A549 (cell line): ENCODE data around the gene MAPRE2. TPM values are rescaled to one million over a fixed set of nuclear protein-coding genes. Genes with fewer than 3 reads are reported as not detected.
A peak's percentile ranks its signal among the peaks of the same experiment; 100 is the strongest.

Experiments
- ATAC-seq, 2 experiments: fragments of 200-7000 bp in 1 of 2; fragments of >200 bp in 1 of 2; cut with Nextera tagmentation in 1 of 2; cut with Tn5 transposase in 1 of 2; 3 replicates each; pipeline versions ENCODE4 v1.8.0 to v1.9.1; 2018 to 2020; ENCODE audit warnings: mild to moderate bottlenecking in 1 of 2, moderate library complexity in 1 of 2
- CTCF ChIA-PET: fragments of 300-600 bp; sonication (Branson Sonifier 250); formaldehyde crosslinking; extraction: SDS; loops from one replicate; lab custom pipeline; 2021; ENCODE audit warnings: antibody characterized with exemption, inconsistent platforms; lab: Yijun Ruan, JAX
- POLR2A ChIA-PET: fragments of 350-600 bp; formaldehyde crosslinking; extraction: SDS; loops from one replicate; lab custom pipeline; 2021; ENCODE audit warnings: antibody characterized with exemption, inconsistent platforms; lab: Yijun Ruan, JAX
- DNase-seq, 2 experiments: peaks; one replicate each; pipeline versions ENCODE4 v3.0.0 to v3.0.0-alpha.2; 2011 to 2016; ENCODE audit warnings: low read depth in 1 of 2, low spot score in 1 of 2
- FAIRE-seq: peaks from 2 replicates; lab custom pipeline; 2011; peaks lifted over from hg19 to GRCh38; lab: Jason Lieb, UNC
- H3K27ac ChIP-seq, 2 experiments: fragments of >200 bp; sonication (Bioruptor Twin); formaldehyde crosslinking; 3 replicates each; pipeline ENCODE4 v1.5.1; 2016 to 2017
- H3K4me1 ChIP-seq: fragments of >200 bp; sonication (Bioruptor Twin); formaldehyde crosslinking; 3 replicates; pipeline ENCODE4 v1.6.1; 2016
- H3K4me2 ChIP-seq: fragments of >200 bp; sonication (Bioruptor Twin); formaldehyde crosslinking; 3 replicates; pipeline ENCODE4 v1.6.1; 2016
- H3K4me3 ChIP-seq: fragments of >200 bp; sonication (Bioruptor Twin); formaldehyde crosslinking; 3 replicates; pipeline ENCODE4 v1.5.1; 2016
- H3K9me3 ChIP-seq: fragments of >200 bp; sonication (Bioruptor Twin); formaldehyde crosslinking; 3 replicates; pipeline ENCODE4 v1.6.1; 2016
- CBX2 ChIP-seq: fragments of 200-600 bp; sonication (generic); IDR thresholded peaks from 2 replicates; pipeline ENCODE4 v1.6.1; 2016; ENCODE audit warnings: low read depth, mild to moderate bottlenecking, borderline replicate concordance
- CEBPB ChIP-seq, 2 experiments: fragments of >200 bp in 1 of 2; sonication (Bioruptor Twin) in 1 of 2; formaldehyde crosslinking in 1 of 2; IDR thresholded peaks; 2 replicates each; pipeline ENCODE4 v1.6.1; 2012 to 2016
- CHD2 ChIP-seq: fragments of 150-350 bp; IDR thresholded peaks from 2 replicates; pipeline ENCODE4 v1.6.1; 2014; ENCODE audit warnings: low read length; ENCODE audit not compliant: partially characterized antibody
- CHD4 ChIP-seq: fragments of 200-600 bp; sonication (generic); IDR thresholded peaks from 2 replicates; pipeline ENCODE4 v1.6.1; 2016; ENCODE audit warnings: antibody characterized with exemption, mild to moderate bottlenecking, borderline replicate concordance
- EHF ChIP-seq: fragments of 250-450 bp; sonication (Bioruptor Pico); IDR thresholded peaks from 2 replicates; pipeline ENCODE4 v1.5.0; 2020; ENCODE audit warnings: mild to moderate bottlenecking
- EHMT2 ChIP-seq: fragments of 200-600 bp; sonication (generic); IDR thresholded peaks from 2 replicates; pipeline ENCODE4 v1.6.1; 2016; ENCODE audit warnings: antibody characterized with exemption, low read depth, mild to moderate bottlenecking, moderate library complexity
- FOSB ChIP-seq: fragments of 250-450 bp; sonication (Bioruptor Pico); IDR thresholded peaks from 2 replicates; pipeline ENCODE4 v1.5.0; 2020; ENCODE audit warnings: mild to moderate bottlenecking, moderate library complexity
- FOSL2 ChIP-seq, 2 experiments: fragments of 450-650 bp in 1 of 2; fragments of >200 bp in 1 of 2; sonication (Bioruptor Twin) in 1 of 2; formaldehyde crosslinking; IDR thresholded peaks; 2 replicates each; pipeline versions ENCODE4 v1.5.0 to v1.6.1; 2016 to 2020; ENCODE audit warnings: mild to moderate bottlenecking in 1 of 2, moderate library complexity in 1 of 2
- GATA3 ChIP-seq: IDR thresholded peaks from 2 replicates; pipeline ENCODE4 v1.6.1; 2012; ENCODE audit warnings: borderline replicate concordance
- HDAC2 ChIP-seq: fragments of 200-600 bp; sonication (generic); IDR thresholded peaks from 2 replicates; pipeline ENCODE4 v1.6.1; 2016
- HEYL ChIP-seq: fragments of 250-450 bp; sonication (Bioruptor Pico); IDR thresholded peaks from 2 replicates; pipeline ENCODE4 v1.8.0; 2021; ENCODE audit warnings: mild to moderate bottlenecking, moderate library complexity
- HOXB5 ChIP-seq: fragments of 250-450 bp; sonication (Bioruptor Pico); IDR thresholded peaks from 2 replicates; pipeline ENCODE4 v1.5.0; 2020; ENCODE audit warnings: mild to moderate bottlenecking, moderate library complexity
- JUNB ChIP-seq: fragments of >200 bp; sonication (Bioruptor Twin); formaldehyde crosslinking; IDR thresholded peaks from 2 replicates; pipeline ENCODE4 v1.6.1; 2016
- KDM5A ChIP-seq: fragments of 200-600 bp; sonication (generic); IDR thresholded peaks from 2 replicates; pipeline ENCODE4 v1.6.1; 2016; ENCODE audit warnings: antibody characterized with exemption, mild to moderate bottlenecking
- MAFK ChIP-seq: fragments of 450-650 bp; IDR thresholded peaks from 2 replicates; pipeline ENCODE4 v1.6.1; 2014; ENCODE audit not compliant: partially characterized antibody
- PHF8 ChIP-seq: fragments of 200-600 bp; sonication (generic); IDR thresholded peaks from 2 replicates; pipeline ENCODE4 v1.6.1; 2016; ENCODE audit warnings: low read depth, mild to moderate bottlenecking, antibody characterized with exemption, moderate library complexity, borderline replicate concordance
- POLR2A ChIP-seq: IDR thresholded peaks from 2 replicates; pipeline ENCODE4 v1.6.1; 2012; ENCODE audit warnings: mild to moderate bottlenecking, low read length
- RAD21 ChIP-seq, 2 experiments: fragments of >200 bp in 1 of 2; sonication (Bioruptor Twin) in 1 of 2; formaldehyde crosslinking in 1 of 2; IDR thresholded peaks in 1 of 2; conservative IDR thresholded peaks in 1 of 2; 2 replicates in 1 of 2; 3 replicates in 1 of 2; pipeline ENCODE4 v1.6.1; 2012 to 2018; ENCODE audit warnings: inconsistent platforms in 1 of 2
- RARB ChIP-seq: fragments of 250-450 bp; sonication (Bioruptor Pico); IDR thresholded peaks from 2 replicates; pipeline ENCODE4 v1.8.0; 2021; ENCODE audit warnings: mild to moderate bottlenecking, moderate library complexity
- RFX5 ChIP-seq: fragments of 450-650 bp; IDR thresholded peaks from 2 replicates; pipeline ENCODE4 v1.7.1; 2014; ENCODE audit warnings: antibody characterized with exemption, mild to moderate bottlenecking, moderate library complexity
- SREBF2 ChIP-seq: fragments of 450-650 bp; IDR thresholded peaks from 2 replicates; pipeline ENCODE4 v1.6.1; 2014; ENCODE audit warnings: mild to moderate bottlenecking, moderate library complexity
- TFCP2L1 ChIP-seq: fragments of 250-450 bp; sonication (Bioruptor Pico); IDR thresholded peaks from 2 replicates; pipeline ENCODE4 v1.5.0; 2021; ENCODE audit warnings: mild to moderate bottlenecking
- ZFP36 ChIP-seq: fragments of 450-650 bp; IDR thresholded peaks from 2 replicates; pipeline ENCODE4 v1.6.1; 2014; ENCODE audit warnings: borderline replicate concordance; ENCODE audit not compliant: partially characterized antibody
- ZSCAN20 ChIP-seq: fragments of 250-450 bp; sonication (Bioruptor Pico); IDR thresholded peaks from 2 replicates; pipeline ENCODE4 v1.8.0; 2022; ENCODE audit warnings: mild to moderate bottlenecking, moderate library complexity
- WGBS: methylation state at CpG from one replicate; pipeline ENCODE4 v1.1.6; 2017; ENCODE audit errors: missing lambda C conversion rate; 5-methylcytosine and 5-hydroxymethylcytosine counted together
- polyA plus RNA-seq, 4 experiments: library from polyadenylated mRNA; depleted of rRNA in 3 of 4; stranded (reverse); fragments of >200 nt; fragmentation: RNase III in 1 of 4; extraction: RNeasy Plus Mini Kit Qiagen cat#74134 plus additional on column Dnase treatment in 1 of 4; gene quantifications; 2 replicates in 3 of 4; 3 replicates in 1 of 4; pipeline ENCODE4 v1.2.3, GENCODE V29; 2011 to 2017
- TF ChIP-seq, protein P1 (sequence below): fragments of 250-450 bp; sonication (Bioruptor Pico); IDR thresholded peaks from 2 replicates; pipeline ENCODE4 v1.5.0; 2020; ENCODE audit warnings: low read depth, mild to moderate bottlenecking, moderate library complexity
- TF ChIP-seq, protein P2 (sequence below): IDR thresholded peaks from 2 replicates; pipeline ENCODE4 v1.6.1; 2012
- TF ChIP-seq, protein P3 (sequence below): fragments of 250-450 bp; sonication (Bioruptor Pico); IDR thresholded peaks from 2 replicates; pipeline ENCODE4 v1.5.0; 2021; ENCODE audit warnings: mild to moderate bottlenecking, moderate library complexity, borderline replicate concordance

The MAPRE2 gene
- polyA plus RNA-seq, 2 of the 4 experiments (the other 2 are of a cell fraction), result 11.4 to 59.1 TPM

DNA sequence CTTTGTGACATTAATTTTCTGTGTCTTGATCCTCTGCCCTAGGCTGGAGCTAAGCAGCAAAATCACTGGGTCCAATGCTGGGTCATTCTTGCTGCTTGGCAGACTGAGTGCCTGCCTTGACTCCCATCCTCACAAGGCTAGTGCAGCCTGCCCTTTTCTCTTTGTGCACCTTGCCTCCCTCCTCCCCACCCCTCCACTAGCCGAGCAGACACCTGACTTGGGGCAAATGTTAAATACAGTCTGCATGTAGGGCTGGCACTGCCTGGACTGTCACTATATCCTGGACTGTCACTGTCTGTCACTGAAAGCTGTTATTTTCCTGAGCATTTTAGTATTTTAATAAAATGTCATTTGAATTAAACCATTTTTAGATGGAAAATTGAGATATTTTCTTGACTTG is 33.4 kb downstream of the MAPRE2 start:
- CTCF ChIA-PET, result no interaction called here

DNA sequence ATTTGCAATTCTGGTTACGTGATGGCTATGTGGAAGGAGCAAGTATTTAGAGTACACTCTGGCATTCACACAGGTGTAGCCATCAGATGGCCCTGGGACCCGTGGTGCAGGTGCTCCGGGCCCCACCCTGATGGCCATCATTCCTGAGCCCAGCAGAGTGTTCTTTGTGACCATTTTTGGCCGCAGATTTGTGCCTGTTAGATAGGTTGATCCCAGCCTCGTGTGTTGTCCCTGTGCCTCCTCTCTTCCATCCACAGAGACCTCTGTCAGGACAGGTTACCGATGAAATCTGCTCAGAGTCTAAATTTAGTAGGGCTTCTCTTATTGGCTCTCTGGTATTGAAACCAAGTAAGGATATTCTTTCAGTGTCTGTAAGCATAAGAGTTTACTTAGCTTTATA is 33.9 kb downstream of the MAPRE2 start:
- ChIA-PET POLR2A (no interaction called here), CTCF (no interaction called here)
- Histone ChIP-seq H3K4me2 (no peak overlapping the region), H3K4me1 (peaks cover 24% of the 10 kb centered on the region), H3K9me3 (no peaks in the 10 kb centered on the region), H3K27ac (no peak overlapping the region), H3K4me3 (no peak overlapping the region)
- DNase-seq (no peak), ATAC-seq (no peak), FAIRE-seq (no peak)
- WGBS, result 93% methylated on average over 6 of the region's 6 CpGs
- TF ChIP-seq ZFP36 (no peak), CBX2 (no peak), PHF8 (no peak), HDAC2 (no peak), FOSL2 (IDR thresholded peaks at IDR 0.05) (no peak), FOSL2 (CRISPR knock-in tag; IDR thresholded peaks at IDR 0.05) (no peak), HOXB5 (CRISPR knock-in tag) (no peak), KDM5A (no peak), EHF (CRISPR knock-in tag) (no peak), GATA3 (no peak)

More for the DNA sequence above, 33.4 kb downstream of the MAPRE2 start:
- TF ChIP-seq RARB, result no peak
- no peak for TF ChIP-seq KDM5A
- TF ChIP-seq, protein P1, sequence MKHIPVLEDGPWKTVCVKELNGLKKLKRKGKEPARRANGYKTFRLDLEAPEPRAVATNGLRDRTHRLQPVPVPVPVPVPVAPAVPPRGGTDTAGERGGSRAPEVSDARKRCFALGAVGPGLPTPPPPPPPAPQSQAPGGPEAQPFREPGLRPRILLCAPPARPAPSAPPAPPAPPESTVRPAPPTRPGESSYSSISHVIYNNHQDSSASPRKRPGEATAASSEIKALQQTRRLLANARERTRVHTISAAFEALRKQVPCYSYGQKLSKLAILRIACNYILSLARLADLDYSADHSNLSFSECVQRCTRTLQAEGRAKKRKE (CRISPR knock-in tag), result no peak
- no peak for TF ChIP-seq EHMT2
- TF ChIP-seq CEBPB (IDR thresholded peaks at IDR 0.05), result no peak
- no peak for TF ChIP-seq HEYL
- no peak for TF ChIP-seq CHD2
- no peak for TF ChIP-seq EHF (CRISPR knock-in tag)
- TF ChIP-seq JUNB, result no peak
- TF ChIP-seq POLR2A, result no peak
- TF ChIP-seq CHD4, result no peak
- TF ChIP-seq, protein P2, sequence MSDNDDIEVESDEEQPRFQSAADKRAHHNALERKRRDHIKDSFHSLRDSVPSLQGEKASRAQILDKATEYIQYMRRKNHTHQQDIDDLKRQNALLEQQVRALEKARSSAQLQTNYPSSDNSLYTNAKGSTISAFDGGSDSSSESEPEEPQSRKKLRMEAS, result no peak
- no peak for TF ChIP-seq SREBF2
- no peak for TF ChIP-seq FOSB (CRISPR knock-in tag)
- no peak for TF ChIP-seq TFCP2L1 (CRISPR knock-in tag)
- no peak for TF ChIP-seq HDAC2
- TF ChIP-seq RAD21 (conservative IDR thresholded peaks at IDR 0.05 in 1 of 2, IDR thresholded peaks at IDR 0.05 in 1 of 2), result no peak
- no peak for TF ChIP-seq MAFK
- no peak for TF ChIP-seq ZSCAN20 (CRISPR knock-in tag)
- no peak for TF ChIP-seq CBX2
- peaks cover 24% of the 10 kb centered on the region for H3K4me1 ChIP-seq
- POLR2A ChIA-PET, result no interaction called here
- 75% methylated on average over 1 of the region's 1 CpG for WGBS
- ATAC-seq (no peak; a peak in 1 of 6 replicates), FAIRE-seq (no peak), DNase-seq (no peak)
- no peak overlapping the region for H3K27ac ChIP-seq
- H3K4me2 ChIP-seq, result no peak overlapping the region
- no peaks in the 10 kb centered on the region for H3K9me3 ChIP-seq
- no peak overlapping the region for H3K4me3 ChIP-seq

DNA sequence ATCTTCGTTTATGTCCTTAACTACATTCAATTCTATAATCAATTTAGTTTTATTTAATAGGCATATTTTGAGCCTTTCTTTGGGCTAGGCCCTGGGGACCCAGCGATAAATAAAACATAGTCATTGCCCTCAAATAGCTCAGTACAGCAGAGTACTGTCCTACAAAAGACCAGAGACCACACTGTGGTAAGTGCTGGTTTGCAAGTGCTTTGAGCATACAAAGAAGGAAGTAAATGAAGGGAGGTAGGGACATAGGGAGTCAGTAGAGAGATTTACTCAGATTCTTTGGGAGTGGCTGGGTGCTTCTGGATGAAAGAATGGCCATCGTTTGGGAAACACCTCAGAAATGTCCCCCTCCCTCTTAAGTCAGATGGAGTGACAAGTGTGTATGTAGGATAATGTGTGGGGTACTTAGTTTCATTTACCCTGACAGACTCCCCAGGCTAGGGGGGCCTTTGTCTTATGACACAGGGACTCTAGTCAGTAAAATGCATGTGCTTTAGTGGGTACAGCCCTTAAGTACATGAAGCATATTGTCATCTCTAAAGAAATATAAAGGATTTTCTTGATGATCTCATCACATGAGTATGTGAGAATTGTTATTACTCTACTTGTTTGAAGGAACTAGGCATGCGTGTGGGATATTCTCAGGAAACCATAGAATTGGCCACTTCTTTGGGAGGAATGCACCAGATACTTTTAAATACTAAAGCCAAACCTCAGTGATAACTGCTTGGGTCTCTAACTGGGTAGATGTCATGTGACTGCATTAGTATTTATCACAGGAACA is 35.1 kb downstream of the MAPRE2 start:
- Histone ChIP-seq H3K4me1 (peaks cover 24% of the 10 kb centered on the region), H3K9me3 (no peaks in the 10 kb centered on the region), H3K27ac (no peak overlapping the region), H3K4me2 (no peak overlapping the region; the same call in 2 of the 3 replicates), H3K4me3 (no peak overlapping the region)
- 0 out of 6 replicates have a peak, but pooled peaks of 1 of the 2 experiments have one; percentile 19 for ATAC-seq
- ChIA-PET POLR2A (no interaction called here), CTCF (no interaction called here)
- no peak for FAIRE-seq
- 54% methylated on average over 4 of the region's 4 CpGs for WGBS
- no peak for TF ChIP-seq EHF (CRISPR knock-in tag)
- TF ChIP-seq HDAC2, result no peak
- no peak for TF ChIP-seq ZFP36
- TF ChIP-seq, protein P3, sequence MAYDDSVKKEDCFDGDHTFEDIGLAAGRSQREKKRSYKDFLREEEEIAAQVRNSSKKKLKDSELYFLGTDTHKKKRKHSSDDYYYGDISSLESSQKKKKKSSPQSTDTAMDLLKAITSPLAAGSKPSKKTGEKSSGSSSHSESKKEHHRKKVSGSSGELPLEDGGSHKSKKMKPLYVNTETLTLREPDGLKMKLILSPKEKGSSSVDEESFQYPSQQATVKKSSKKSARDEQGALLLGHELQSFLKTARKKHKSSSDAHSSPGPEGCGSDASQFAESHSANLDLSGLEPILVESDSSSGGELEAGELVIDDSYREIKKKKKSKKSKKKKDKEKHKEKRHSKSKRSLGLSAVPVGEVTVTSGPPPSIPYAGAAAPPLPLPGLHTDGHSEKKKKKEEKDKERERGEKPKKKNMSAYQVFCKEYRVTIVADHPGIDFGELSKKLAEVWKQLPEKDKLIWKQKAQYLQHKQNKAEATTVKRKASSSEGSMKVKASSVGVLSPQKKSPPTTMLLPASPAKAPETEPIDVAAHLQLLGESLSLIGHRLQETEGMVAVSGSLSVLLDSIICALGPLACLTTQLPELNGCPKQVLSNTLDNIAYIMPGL, result no peak
- TF ChIP-seq GATA3, result no peak
- no peak for TF ChIP-seq RAD21 (conservative IDR thresholded peaks at IDR 0.05 in 1 of 2, IDR thresholded peaks at IDR 0.05 in 1 of 2)
- no peak for TF ChIP-seq RFX5
- TF ChIP-seq CHD4, result no peak
- DNase-seq, result no peak
